ENCODE measurements around the gene TSPEAR. TPM values are rescaled to one million over a fixed set of nuclear protein-coding genes. Genes with fewer than 3 reads are reported as not detected.
A peak's percentile ranks its signal among the peaks of the same experiment; 100 is the strongest.

The TSPEAR gene
- total and polyA plus RNA-seq, 4 experiments from 2014 or later: 0.07 TPM; not detected in 3

DNA sequence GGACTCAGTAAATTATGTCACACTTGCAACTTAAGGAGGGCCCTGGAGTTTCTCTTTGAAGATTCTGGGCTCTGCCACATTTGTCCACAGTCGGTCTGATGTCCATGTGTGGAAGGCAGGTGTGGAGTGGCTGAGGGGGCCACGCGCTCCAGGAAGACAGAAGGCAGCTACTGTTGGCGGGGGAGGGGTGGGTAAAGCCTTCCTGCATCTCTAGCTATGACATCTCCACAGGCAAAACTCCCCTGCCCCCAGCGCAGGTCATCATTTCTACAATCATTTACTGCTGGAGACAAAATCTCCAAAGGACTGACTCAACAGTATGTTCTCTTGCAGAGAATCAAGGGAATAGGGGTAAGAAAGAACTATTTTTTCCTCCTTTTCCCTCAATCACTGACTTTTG is 11.4 kb upstream of the TSPEAR start:
- CTCF ChIA-PET (ENCODE audit: partially characterized antibody): interaction anchor here (1.2 to 1.9 kb wide), 2 partner anchors 20 to 212 kb away, joined by 4 to 8 read pairs; no protein-coding TSS in a partner anchor
- peaks cover 39% of the 10 kb centered on the region in 2 donors for H3K27me3 Mint-ChIP-seq
- no peaks in the 10 kb centered on the region for H3K36me3 ChIP-seq (ENCODE audit: insufficient read depth, low read length)
- no peak overlapping the region for H3K27ac ChIP-seq (ENCODE audit: low read depth, low read length)
- peaks cover 5 to 15% (median 9%) of the 10 kb centered on the region in 4 donors for H3K4me1 Mint-ChIP-seq
- H3K27me3 ChIP-seq (ENCODE audit: insufficient read depth, low read length): peaks cover 25% of the 10 kb centered on the region
- H3K36me3 Mint-ChIP-seq: no peaks in the 10 kb centered on the region
- peak overlapping the region in 7 of 8 donors; percentile 57 to 86 (median 74) for H3K4me3 Mint-ChIP-seq
- no peak overlapping the region for H3K4me3 ChIP-seq (ENCODE audit: low read length in 2 of 2)
- H3K9me3 ChIP-seq (ENCODE audit: control insufficient read depth in 1 of 2, low read length in 2 of 2): no peaks in the 10 kb centered on the region
- no peak for DNase-seq
- H3K27ac Mint-ChIP-seq: no peak overlapping the region
- intact Hi-C loops (cut with micrococcal nuclease): loop anchor here (1.0 kb wide), 1 partner anchor 11 kb away; the partner anchor contains the start of gene TSPEAR
- peaks cover 15% of the 10 kb centered on the region for H3K4me1 ChIP-seq (ENCODE audit: insufficient read depth, low read length)
- POLR2A ChIA-PET (ENCODE audit: partially characterized antibody): interaction anchor here (1.3 to 2.0 kb wide), 3 partner anchors 65 to 175 kb away, joined by 4 to 5 read pairs (median 5); partner anchors contain the start of gene KRTAP12-3
- peaks cover 0 to 4% (median 0%) of the 10 kb centered on the region in 8 donors for H3K9me3 Mint-ChIP-seq

- POLR2A ChIA-PET (ENCODE audit: partially characterized antibody): interaction anchor here (1.0 kb wide), 2 partner anchors 10 to 11 kb away, joined by 3 read pairs; no protein-coding TSS in a partner anchor
- Mint-ChIP-seq H3K36me3 (no peaks in the 10 kb centered on the region), H3K4me1 (peaks cover 5 to 17% (median 9%) of the 10 kb centered on the region in 4 donors), H3K27ac (no peak overlapping the region), H3K27me3 (peaks cover 23 to 31% of the 10 kb centered on the region in 2 donors), H3K9me3 (peaks cover 0 to 7% (median 0%) of the 10 kb centered on the region in 8 donors), H3K4me3 (peak overlapping the region in 1 of 8 donors; percentile 5)
- Histone ChIP-seq H3K27ac (ENCODE audit: low read depth, low read length) (no peak overlapping the region), H3K36me3 (ENCODE audit: insufficient read depth, low read length) (no peaks in the 10 kb centered on the region), H3K9me3 (ENCODE audit: control insufficient read depth in 1 of 2, low read length in 2 of 2) (no peaks in the 10 kb centered on the region), H3K4me1 (ENCODE audit: insufficient read depth, low read length) (peaks cover 15% of the 10 kb centered on the region), H3K4me3 (ENCODE audit: low read length in 2 of 2) (no peak overlapping the region), H3K27me3 (ENCODE audit: insufficient read depth, low read length) (peaks cover 25% of the 10 kb centered on the region)
- CTCF ChIA-PET (ENCODE audit: partially characterized antibody): interaction anchor here (0.7 to 0.8 kb wide), 2 partner anchors 12 to 210 kb away, joined by 3 read pairs; no protein-coding TSS in a partner anchor
- DNase-seq: no peak
- intact Hi-C loops (cut with micrococcal nuclease): no loop called here
These were observed 8.8 kb upstream of the TSPEAR start for GRCh38 chr21:44720170-44720569.

GRCh38 chr21:44718571-44718970 is 7.2 kb upstream of the TSPEAR start:
- intact Hi-C loops (cut with micrococcal nuclease): no loop called here

GRCh38 chr21:44718093-44718492 is 6.7 kb upstream of the TSPEAR start:
- Mint-ChIP-seq H3K36me3 (no peaks in the 10 kb centered on the region), H3K27ac (no peak overlapping the region), H3K4me3 (no peak overlapping the region), H3K9me3 (peaks cover 0 to 7% (median 0%) of the 10 kb centered on the region in 8 donors), H3K4me1 (peaks cover 7 to 22% (median 12%) of the 10 kb centered on the region in 4 donors), H3K27me3 (peaks cover 32 to 42% of the 10 kb centered on the region in 2 donors)
- peaks cover 4% of the 10 kb centered on the region for H3K4me1 ChIP-seq (ENCODE audit: insufficient read depth, low read length)
- no peaks in the 10 kb centered on the region for H3K36me3 ChIP-seq (ENCODE audit: insufficient read depth, low read length)
- no peaks in the 10 kb centered on the region for H3K9me3 ChIP-seq (ENCODE audit: control insufficient read depth in 1 of 2, low read length in 2 of 2)
- CTCF ChIA-PET (ENCODE audit: partially characterized antibody): no interaction called here
- DNase-seq: no peak
- no peak overlapping the region for H3K4me3 ChIP-seq (ENCODE audit: low read length in 2 of 2)
- intact Hi-C loops (cut with micrococcal nuclease): no loop called here
- peaks cover 22% of the 10 kb centered on the region for H3K27me3 ChIP-seq (ENCODE audit: insufficient read depth, low read length)
- H3K27ac ChIP-seq (ENCODE audit: low read depth, low read length): no peak overlapping the region
- POLR2A ChIA-PET (ENCODE audit: partially characterized antibody): interaction anchor here (1.1 kb wide), 1 partner anchor 8 kb away, joined by 3 read pairs; no protein-coding TSS in a partner anchor

More at GRCh38 chr21:44718571-44718970, 7.2 kb upstream of the TSPEAR start:
- no peak overlapping the region for H3K4me3 Mint-ChIP-seq
- peaks cover 10 to 25% (median 14%) of the 10 kb centered on the region in 4 donors for H3K4me1 Mint-ChIP-seq
- no peaks in the 10 kb centered on the region for H3K9me3 ChIP-seq (ENCODE audit: control insufficient read depth in 1 of 2, low read length in 2 of 2)
- H3K27me3 ChIP-seq (ENCODE audit: insufficient read depth, low read length): peaks cover 22% of the 10 kb centered on the region
- peaks cover 31 to 42% of the 10 kb centered on the region in 2 donors for H3K27me3 Mint-ChIP-seq
- H3K4me3 ChIP-seq (ENCODE audit: low read length in 2 of 2): no peak overlapping the region
- no peaks in the 10 kb centered on the region for H3K36me3 ChIP-seq (ENCODE audit: insufficient read depth, low read length)
- no peak for DNase-seq
- peaks cover 9% of the 10 kb centered on the region for H3K4me1 ChIP-seq (ENCODE audit: insufficient read depth, low read length)
- no peak overlapping the region for H3K27ac ChIP-seq (ENCODE audit: low read depth, low read length)
- peaks cover 0 to 7% (median 0%) of the 10 kb centered on the region in 8 donors for H3K9me3 Mint-ChIP-seq
- ChIA-PET CTCF (ENCODE audit: partially characterized antibody) (no interaction called here), POLR2A (ENCODE audit: partially characterized antibody) (interaction anchor here (1.1 kb wide), 2 partner anchors 9 to 61 kb away, joined by 3 to 5 read pairs; partner anchors contain the start of gene KRTAP12-3)
- no peak overlapping the region for H3K27ac Mint-ChIP-seq
- H3K36me3 Mint-ChIP-seq: no peaks in the 10 kb centered on the region

DNA sequence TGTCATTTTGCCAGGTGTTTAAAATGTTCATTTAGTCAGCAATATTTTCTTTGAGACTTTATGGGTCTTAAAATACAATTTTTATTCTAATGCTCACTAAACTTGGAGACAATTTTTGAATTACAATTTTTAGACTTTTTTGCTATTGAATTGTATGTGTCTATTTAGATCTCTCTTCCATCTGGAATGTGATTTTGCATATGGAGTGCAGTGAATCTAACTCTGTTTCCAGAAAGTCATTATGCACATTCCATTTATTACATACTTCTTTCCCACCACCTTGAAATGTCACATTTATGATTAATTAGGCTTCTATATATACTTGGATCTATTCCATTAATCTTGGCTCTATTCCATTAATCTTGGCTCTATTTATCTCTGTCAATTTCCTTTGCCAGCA is 5.6 kb upstream of the TSPEAR start:
- Mint-ChIP-seq H3K27ac (no peak overlapping the region), H3K4me3 (no peak overlapping the region), H3K36me3 (no peaks in the 10 kb centered on the region), H3K9me3 (peaks cover 0 to 7% (median 0%) of the 10 kb centered on the region in 8 donors), H3K4me1 (peaks cover 5 to 15% (median 7%) of the 10 kb centered on the region in 4 donors), H3K27me3 (peaks cover 29 to 44% of the 10 kb centered on the region in 2 donors)
- H3K27me3 ChIP-seq (ENCODE audit: insufficient read depth, low read length): peaks cover 30% of the 10 kb centered on the region
- POLR2A ChIA-PET (ENCODE audit: partially characterized antibody): no interaction called here
- DNase-seq: no peak
- intact Hi-C loops (cut with micrococcal nuclease): no loop called here
- no peaks in the 10 kb centered on the region for H3K4me1 ChIP-seq (ENCODE audit: insufficient read depth, low read length)
- CTCF ChIA-PET (ENCODE audit: partially characterized antibody): no interaction called here
- no peak overlapping the region for H3K4me3 ChIP-seq (ENCODE audit: low read length in 2 of 2)
- H3K36me3 ChIP-seq (ENCODE audit: insufficient read depth, low read length): no peaks in the 10 kb centered on the region
- H3K27ac ChIP-seq (ENCODE audit: low read depth, low read length): no peak overlapping the region
- no peaks in the 10 kb centered on the region for H3K9me3 ChIP-seq (ENCODE audit: control insufficient read depth in 1 of 2, low read length in 2 of 2)

DNA sequence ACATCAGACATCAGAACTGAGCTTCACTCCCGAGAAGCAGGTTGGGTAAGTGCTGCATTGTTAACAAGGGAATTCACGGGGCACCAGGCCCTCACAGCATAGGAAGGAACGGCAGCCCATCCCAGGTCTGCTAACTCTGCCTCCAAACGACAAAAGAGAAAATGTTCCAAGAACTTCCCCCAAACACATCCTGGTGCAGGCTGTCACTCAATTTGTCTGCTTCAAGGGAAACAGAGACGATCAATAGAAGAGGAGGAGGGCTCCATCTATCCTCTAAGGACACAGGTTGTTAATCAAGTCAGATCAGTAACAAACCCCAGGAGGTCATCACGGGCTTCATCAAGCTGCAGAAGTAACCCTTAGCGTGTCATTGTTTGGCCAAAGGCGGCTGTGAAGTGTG is 3.5 kb upstream of the TSPEAR start:
- H3K9me3 ChIP-seq (ENCODE audit: control insufficient read depth in 1 of 2, low read length in 2 of 2): no peaks in the 10 kb centered on the region
- H3K4me3 Mint-ChIP-seq: peak overlapping the region in 2 of 8 donors; percentile 7 to 24

GRCh38 chr21:44713846-44714245 is 2.5 kb upstream of the TSPEAR start:
- Histone ChIP-seq H3K4me3 (ENCODE audit: low read length in 2 of 2) (no peak overlapping the region), H3K36me3 (ENCODE audit: insufficient read depth, low read length) (no peaks in the 10 kb centered on the region), H3K9me3 (ENCODE audit: control insufficient read depth in 1 of 2, low read length in 2 of 2) (no peaks in the 10 kb centered on the region), H3K4me1 (ENCODE audit: insufficient read depth, low read length) (peaks cover 29% of the 10 kb centered on the region), H3K27ac (ENCODE audit: low read depth, low read length) (no peak overlapping the region), H3K27me3 (ENCODE audit: insufficient read depth, low read length) (peaks cover 44% of the 10 kb centered on the region)
- Mint-ChIP-seq H3K36me3 (no peaks in the 10 kb centered on the region), H3K9me3 (peaks cover 0 to 5% (median 0%) of the 10 kb centered on the region in 8 donors), H3K4me3 (no peak overlapping the region), H3K4me1 (peaks cover 20 to 43% (median 29%) of the 10 kb centered on the region in 4 donors), H3K27me3 (peaks cover 42 to 58% of the 10 kb centered on the region in 2 donors), H3K27ac (no peak overlapping the region)
- no peak for DNase-seq
- intact Hi-C loops (cut with micrococcal nuclease): no loop called here
- POLR2A ChIA-PET (ENCODE audit: partially characterized antibody): no interaction called here
- CTCF ChIA-PET (ENCODE audit: partially characterized antibody): interaction anchor here (0.8 to 1.1 kb wide), 2 partner anchors 80 to 203 kb away, joined by 3 read pairs; no protein-coding TSS in a partner anchor

More for the DNA sequence above, 3.5 kb upstream of the TSPEAR start:
- intact Hi-C loops (cut with micrococcal nuclease): no loop called here
- DNase-seq: no peak
- peaks cover 36 to 50% of the 10 kb centered on the region in 2 donors for H3K27me3 Mint-ChIP-seq
- H3K36me3 Mint-ChIP-seq: no peaks in the 10 kb centered on the region
- Histone ChIP-seq H3K27ac (ENCODE audit: low read depth, low read length) (no peak overlapping the region), H3K4me3 (ENCODE audit: low read length in 2 of 2) (no peak overlapping the region), H3K36me3 (ENCODE audit: insufficient read depth, low read length) (no peaks in the 10 kb centered on the region), H3K27me3 (ENCODE audit: insufficient read depth, low read length) (peaks cover 37% of the 10 kb centered on the region), H3K4me1 (ENCODE audit: insufficient read depth, low read length) (peaks cover 19% of the 10 kb centered on the region)
- peaks cover 0 to 5% (median 0%) of the 10 kb centered on the region in 8 donors for H3K9me3 Mint-ChIP-seq
- no peak overlapping the region for H3K27ac Mint-ChIP-seq
- POLR2A ChIA-PET (ENCODE audit: partially characterized antibody): no interaction called here
- peaks cover 15 to 32% (median 21%) of the 10 kb centered on the region in 4 donors for H3K4me1 Mint-ChIP-seq
- CTCF ChIA-PET (ENCODE audit: partially characterized antibody): no interaction called here

Measured in CD4-positive, alpha-beta memory T cell (primary cell).